Trophoblast cell (in vitro differentiated cells and primary cell): Measurements from ENCODE around the gene COL12A1.

ENCODE experiments used
- DNase-seq, 2 donors: peaks; one replicate each; pipeline ENCODE4 v3.0.0-alpha.2; 2016
- H2AFZ ChIP-seq: 2 replicates; pipeline ENCODE4 v1.6.1; 2013; ENCODE audit warnings: low read length, moderate library complexity, mild to moderate bottlenecking; ENCODE audit not compliant: insufficient read depth, poor library complexity
- H2AK5ac ChIP-seq: 2 replicates; pipeline ENCODE4 v1.6.1; 2013; ENCODE audit warnings: mild to moderate bottlenecking, low read length
- H2BK120ac ChIP-seq: 2 replicates; pipeline ENCODE4 v1.6.1; 2013; ENCODE audit warnings: low read length, mild to moderate bottlenecking, moderate library complexity; ENCODE audit not compliant: insufficient read depth, poor library complexity
- H2BK12ac ChIP-seq: 2 replicates; pipeline ENCODE4 v1.6.1; 2013; ENCODE audit warnings: mild to moderate bottlenecking, low read length, moderate library complexity
- H2BK5ac ChIP-seq: 2 replicates; pipeline ENCODE4 v1.6.1; 2013; ENCODE audit warnings: low read length, low read depth, moderate library complexity, mild to moderate bottlenecking; ENCODE audit not compliant: poor library complexity
- H3K14ac ChIP-seq: 2 replicates; pipeline ENCODE4 v1.6.1; 2013; ENCODE audit warnings: mild to moderate bottlenecking, low read length
- H3K18ac ChIP-seq: 2 replicates; pipeline ENCODE4 v1.6.1; 2013; ENCODE audit warnings: mild to moderate bottlenecking, low read length
- H3K23ac ChIP-seq: 2 replicates; pipeline ENCODE4 v1.6.1; 2013; ENCODE audit warnings: low read length
- H3K27ac ChIP-seq: 2 replicates; pipeline ENCODE4 v1.5.1; 2013; ENCODE audit warnings: low read depth, mild to moderate bottlenecking, inconsistent platforms, low read length, moderate library complexity
- H3K27me3 ChIP-seq: 2 replicates; pipeline ENCODE4 v1.6.1; 2013; ENCODE audit warnings: inconsistent platforms, mild to moderate bottlenecking, low read length, moderate library complexity; ENCODE audit not compliant: insufficient read depth
- H3K36me3 ChIP-seq, 2 experiments: 1 replicate in 1 of 2; 2 replicates in 1 of 2; pipeline ENCODE4 v1.6.1; 2013; ENCODE audit warnings: low read length in 2 of 2, mild to moderate bottlenecking in 2 of 2, moderate library complexity in 1 of 2; ENCODE audit not compliant: insufficient read depth in 2 of 2, control insufficient read depth in 1 of 2
- H3K4ac ChIP-seq: 2 replicates; pipeline ENCODE4 v1.6.1; 2013; ENCODE audit warnings: low read depth, mild to moderate bottlenecking, low read length, moderate library complexity
- H3K4me1 ChIP-seq, 2 experiments: 1 replicate in 1 of 2; 2 replicates in 1 of 2; pipeline ENCODE4 v1.6.1; 2013; ENCODE audit warnings: low read length in 2 of 2, mild to moderate bottlenecking in 2 of 2, moderate library complexity in 1 of 2; ENCODE audit not compliant: insufficient read depth in 2 of 2, control insufficient read depth in 1 of 2
- H3K4me2 ChIP-seq: 2 replicates; pipeline ENCODE4 v1.6.1; 2013; ENCODE audit warnings: inconsistent platforms, mild to moderate bottlenecking, low read length, moderate library complexity
- H3K4me3 ChIP-seq: 2 replicates; pipeline ENCODE4 v1.5.1; 2013; ENCODE audit warnings: mild to moderate bottlenecking, low read depth, low read length, inconsistent platforms
- H3K79me1 ChIP-seq: one replicate; pipeline ENCODE4 v1.6.1; 2013; ENCODE audit warnings: low read length
- H3K79me2 ChIP-seq: 2 replicates; pipeline ENCODE4 v1.6.1; 2013; ENCODE audit warnings: low read length, mild to moderate bottlenecking; ENCODE audit not compliant: control insufficient read depth, insufficient read depth, poor library complexity
- H3K9ac ChIP-seq: 2 replicates; pipeline ENCODE4 v1.6.1; 2013; ENCODE audit warnings: mild to moderate bottlenecking, low read length
- H3K9me3 ChIP-seq: 2 replicates; pipeline ENCODE4 v1.6.1; 2013; ENCODE audit warnings: low read depth, mild to moderate bottlenecking, control low read depth, inconsistent platforms, low read length; ENCODE audit not compliant: insufficient read depth
- H4K12ac ChIP-seq: 2 replicates; pipeline ENCODE4 v1.6.1; 2013; ENCODE audit warnings: low read depth, mild to moderate bottlenecking, low read length, moderate library complexity
- H4K8ac ChIP-seq: 2 replicates; pipeline ENCODE4 v1.6.1; 2013; ENCODE audit warnings: low read depth, mild to moderate bottlenecking, low read length, moderate library complexity
- H4K91ac ChIP-seq: one replicate; pipeline ENCODE4 v1.6.1; 2013; ENCODE audit warnings: low read depth, mild to moderate bottlenecking, low read length, moderate library complexity
- WGBS: extraction: QIAGEN DNeasy Blood & Tissue Kit; methylation state at CpG from one replicate; pipeline ENCODE4 v1.1.7; 2013; ENCODE audit warnings: missing lambda C conversion rate; ENCODE audit not compliant: insufficient read length, insufficient coverage; ENCODE audit errors: extremely low coverage; 5-methylcytosine and 5-hydroxymethylcytosine counted together

Gene COL12A1

DNA sequence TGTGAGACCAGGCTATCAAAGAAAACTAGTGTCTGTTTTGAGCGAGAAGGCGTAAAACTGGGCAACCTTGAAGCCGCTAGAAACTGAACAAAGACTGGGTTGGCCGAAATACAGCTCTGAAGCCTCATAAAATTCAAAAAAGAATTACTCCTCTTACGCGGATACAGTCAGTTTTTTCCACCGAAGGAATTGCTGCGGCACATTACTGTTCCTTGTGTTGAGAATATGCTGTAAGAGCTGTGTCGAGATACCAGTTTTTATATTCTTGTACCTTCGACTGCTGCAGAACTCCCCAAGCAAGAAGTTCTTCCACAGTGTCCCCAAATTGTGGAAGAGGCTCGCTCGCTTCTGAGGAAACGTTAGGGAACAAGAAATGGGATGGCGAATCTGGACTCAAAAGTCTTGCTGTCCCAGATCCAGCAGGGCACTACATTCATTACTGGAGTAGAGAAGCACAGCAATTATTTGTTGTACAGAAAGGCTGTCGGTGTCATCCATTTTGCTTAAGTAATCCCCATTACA, 38.3 kb upstream of the COL12A1 start:
- Histone ChIP-seq H3K79me2 (peaks cover 2% of the 10 kb centered on the region), H3K4me2 (peak overlapping the region; percentile 79), H3K18ac (no peak overlapping the region), H3K79me1 (peaks cover 9% of the 10 kb centered on the region), H4K91ac (no peak overlapping the region), H3K36me3 (peaks cover 5 to 6% of the 10 kb centered on the region in 2 experiments), H3K14ac (peak overlapping the region; percentile 56), H3K9me3 (no peaks in the 10 kb centered on the region), H3K4me1 (peaks cover 0 to 1% of the 10 kb centered on the region in 2 experiments), H3K4me3 (peak overlapping the region; percentile 56), H2AFZ (peak overlapping the region; percentile 47), H2BK12ac (no peak overlapping the region), H4K12ac (no peak overlapping the region), H3K27me3 (no peaks in the 10 kb centered on the region), H3K9ac (peak overlapping the region; percentile 90), H4K8ac (peak overlapping the region; percentile 81), H2BK5ac (peak overlapping the region; percentile 55), H3K23ac (no peak overlapping the region), H2AK5ac (no peak overlapping the region), H3K27ac (peak overlapping the region; percentile 72), H2BK120ac (no peak overlapping the region), H3K4ac (peak overlapping the region; percentile 19)
- no CpG with 5 or more reads among the region's 15 CpGs for WGBS
- no peak for DNase-seq

DNA sequence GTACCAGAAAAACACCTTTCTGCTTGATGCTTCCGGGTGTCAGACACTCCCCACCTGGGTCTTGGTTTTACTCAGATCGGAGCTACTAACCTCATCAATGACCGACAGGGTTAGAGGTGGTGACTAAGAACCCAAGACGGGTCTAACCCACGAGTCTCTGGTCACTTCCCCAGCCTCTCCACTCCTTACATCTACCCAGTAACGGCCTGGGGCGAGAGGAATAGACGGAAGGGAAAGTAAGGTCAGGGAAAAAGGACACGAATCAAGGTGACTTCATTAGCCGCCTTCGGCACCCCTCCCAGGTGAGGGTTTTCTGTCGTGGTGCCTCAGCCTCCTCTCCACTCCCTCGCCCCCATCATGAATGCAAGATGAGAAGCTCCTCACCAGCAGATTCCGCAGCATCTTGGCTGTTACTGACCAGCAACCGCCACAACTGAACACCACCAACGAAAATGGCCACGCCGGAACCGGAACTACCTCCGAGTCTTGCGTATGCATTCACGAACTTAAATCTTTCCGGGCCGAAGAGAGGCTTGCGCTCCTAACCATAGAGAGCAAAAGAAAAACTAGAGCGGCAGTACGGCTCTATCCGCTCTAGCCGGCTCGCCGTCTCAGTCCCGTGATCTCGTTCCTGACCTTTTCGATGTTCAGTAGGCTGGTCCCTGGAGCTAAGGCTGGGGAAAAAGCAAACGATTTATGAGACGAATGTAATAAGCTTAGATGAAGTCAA, 37.6 kb upstream of the COL12A1 start, which contains the start of gene COX7A2:
COX7A2 (minus strand) TSS at position 469 of the 730 bp plus-strand sequence; CDS start at position 402, 67 bp downstream.
- Histone ChIP-seq H3K27me3 (no peaks in the 10 kb centered on the region), H4K8ac (peak within 1 kb of the TSS; percentile 81), H3K4me1 (peaks cover 0 to 1% of the 10 kb centered on the region in 2 experiments), H3K4me2 (peak within 1 kb of the TSS; percentile 95), H3K9me3 (no peaks in the 10 kb centered on the region), H4K12ac (peak within 1 kb of the TSS; percentile 25), H3K27ac (peak within 1 kb of the TSS; percentile 87), H2BK5ac (peak within 1 kb of the TSS; percentile 70), H3K18ac (peak within 1 kb of the TSS; percentile 16), H3K9ac (peak within 1 kb of the TSS; percentile 97), H3K79me1 (peaks cover 9% of the 10 kb centered on the region), H2BK120ac (no peak within 1 kb of the TSS), H3K23ac (no peak within 1 kb of the TSS), H3K79me2 (peaks cover 2% of the 10 kb centered on the region), H4K91ac (peak within 1 kb of the TSS; percentile 31), H3K14ac (peak within 1 kb of the TSS; percentile 56), H2AK5ac (peak within 1 kb of the TSS; percentile 11), H3K36me3 (peaks cover 10 to 12% of the 10 kb centered on the region in 2 experiments), H2AFZ (peak within 1 kb of the TSS; percentile 47), H3K4me3 (peak within 1 kb of the TSS; percentile 91), H3K4ac (peak within 1 kb of the TSS; percentile 19), H2BK12ac (peak within 1 kb of the TSS; percentile 5)
- peak; percentile 99 for DNase-seq
- no CpG with 5 or more reads among the region's 36 CpGs for WGBS

DNA sequence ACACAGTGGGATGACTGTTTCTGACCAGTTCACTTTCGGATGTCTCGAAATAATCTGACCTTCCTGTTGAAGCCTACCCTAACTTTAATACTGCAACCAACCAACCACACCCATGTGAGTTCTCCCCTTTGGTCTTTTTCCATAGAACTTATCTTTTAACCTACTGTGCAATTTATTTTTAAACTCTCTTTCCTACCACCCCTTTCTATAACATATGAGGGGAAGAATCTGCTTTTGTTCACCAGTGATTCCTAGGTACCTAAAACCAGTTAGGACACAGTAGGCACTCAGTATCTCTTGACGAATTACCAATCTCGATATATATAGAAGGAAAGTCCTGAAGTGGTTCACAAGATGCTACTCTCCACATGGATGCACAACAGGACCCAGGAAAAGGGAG, 30.8 kb upstream of the COL12A1 start:
- no peak overlapping the region for H2AK5ac ChIP-seq
- no CpG with 5 or more reads among the region's 4 CpGs for WGBS

DNA sequence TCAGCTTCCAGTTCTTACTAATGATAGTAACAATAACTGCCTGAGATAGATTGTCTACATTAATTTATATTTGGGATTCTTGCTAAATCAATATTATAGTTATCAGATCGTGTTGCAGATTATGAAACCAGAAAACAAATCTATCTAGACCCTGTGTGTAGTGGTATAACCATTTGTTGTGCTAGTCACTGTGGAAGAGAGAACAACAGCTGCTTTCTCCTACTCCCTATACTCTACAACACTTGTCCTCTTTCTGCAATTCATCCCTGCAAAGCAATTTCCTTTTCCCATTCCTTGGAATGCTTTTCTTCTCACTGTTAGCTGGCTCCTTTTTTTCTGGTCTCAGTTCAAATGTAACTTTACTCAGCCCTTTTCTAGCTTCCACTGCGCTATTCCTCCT, 29.4 kb upstream of the COL12A1 start:
- Histone ChIP-seq H3K36me3 (peaks cover 10 to 14% of the 10 kb centered on the region in 2 experiments), H4K8ac (no peak overlapping the region), H2AFZ (no peak overlapping the region), H3K23ac (no peak overlapping the region), H2BK120ac (no peak overlapping the region), H3K18ac (no peak overlapping the region), H3K14ac (no peak overlapping the region), H3K4me3 (no peak overlapping the region), H3K4me2 (no peak overlapping the region), H3K9me3 (no peaks in the 10 kb centered on the region), H4K12ac (no peak overlapping the region), H2AK5ac (no peak overlapping the region), H4K91ac (no peak overlapping the region), H3K79me1 (no peaks in the 10 kb centered on the region), H3K79me2 (no peaks in the 10 kb centered on the region), H2BK12ac (no peak overlapping the region), H3K27me3 (no peaks in the 10 kb centered on the region), H3K27ac (no peak overlapping the region), H3K9ac (no peak overlapping the region), H3K4ac (no peak overlapping the region), H2BK5ac (no peak overlapping the region), H3K4me1 (no peaks in the 10 kb centered on the region)
- DNase-seq: no peak
- no CpG with 5 or more reads among the region's 2 CpGs for WGBS

More for the DNA sequence above, 30.8 kb upstream of the COL12A1 start:
- DNase-seq: no peak
- Histone ChIP-seq H3K79me2 (no peaks in the 10 kb centered on the region), H2AFZ (no peak overlapping the region), H4K91ac (no peak overlapping the region), H3K18ac (no peak overlapping the region), H3K9me3 (no peaks in the 10 kb centered on the region), H4K8ac (no peak overlapping the region), H3K4me2 (no peak overlapping the region), H4K12ac (no peak overlapping the region), H3K14ac (no peak overlapping the region), H3K4ac (no peak overlapping the region), H3K4me1 (no peaks in the 10 kb centered on the region), H3K4me3 (no peak overlapping the region), H2BK5ac (no peak overlapping the region), H3K23ac (no peak overlapping the region), H2BK12ac (no peak overlapping the region), H3K27ac (no peak overlapping the region), H3K36me3 (peaks cover 12 to 14% of the 10 kb centered on the region in 2 experiments), H3K79me1 (no peaks in the 10 kb centered on the region), H3K27me3 (no peaks in the 10 kb centered on the region), H2BK120ac (no peak overlapping the region), H3K9ac (no peak overlapping the region)
